Epidermal melanocyte (primary cell): ENCODE data around the gene ZNF276.
"Not testable (repeated sequence)": the region's sequence is repeated elsewhere in the genome, so short reads cannot be mapped to it uniquely, and the experiment has no call there.

Experiments used
- DNase-seq: peaks from one replicate; pipeline ENCODE4 v3.0.0; 2011; ENCODE audit warnings: low spot score; ENCODE audit not compliant: insufficient read length

ZNF276 gene

GRCh38 chr16:89695875-89696669, 25.3 kb upstream of the ZNF276 start:
- no peak for DNase-seq

GRCh38 chr16:89696670-89697128, 24.6 kb upstream of the ZNF276 start:
- DNase-seq: no peak

GRCh38 chr16:89697161-89697615, 24.1 kb upstream of the ZNF276 start:
- DNase-seq: no peak

- DNase-seq: no peak
Measured at GRCh38 chr16:89697616-89698331, 23.6 kb upstream of the ZNF276 start.

- not testable (repeated sequence) for DNase-seq
Measured at GRCh38 chr16:89698717-89699116, 22.6 kb upstream of the ZNF276 start.

GRCh38 chr16:89699629-89700099, 21.7 kb upstream of the ZNF276 start:
- DNase-seq: not testable (repeated sequence)

GRCh38 chr16:89700100-89700648, 21.2 kb upstream of the ZNF276 start:
- peak; percentile 99 for DNase-seq

- DNase-seq: peak; percentile 17
Measured at GRCh38 chr16:89700649-89701424, 20.5 kb upstream of the ZNF276 start.

- DNase-seq: peak; percentile 79
Measured at GRCh38 chr16:89701425-89702406, 19.6 kb upstream of the ZNF276 start, which contains the start of gene SPATA2L. TSS of gene SPATA2L (minus strand) at chr16:89701705. CDS start at chr16:89701232, 473 bp downstream.

GRCh38 chr16:89704281-89704680, 17.1 kb upstream of the ZNF276 start:
- DNase-seq: no peak

- DNase-seq: no peak
Measured at GRCh38 chr16:89705006-89705405, 16.3 kb upstream of the ZNF276 start.

GRCh38 chr16:89706518-89707260, 14.6 kb upstream of the ZNF276 start:
- DNase-seq: no peak

- DNase-seq: no peak
Measured at GRCh38 chr16:89707695-89708094, 13.6 kb upstream of the ZNF276 start.

- DNase-seq: no peak
Measured at GRCh38 chr16:89708481-89708931, 12.8 kb upstream of the ZNF276 start.

GRCh38 chr16:89709166-89709565, 12.2 kb upstream of the ZNF276 start:
- no peak for DNase-seq

- DNase-seq: no peak
Measured at GRCh38 chr16:89709716-89710432, 11.5 kb upstream of the ZNF276 start.

GRCh38 chr16:89710709-89711564, 10.4 kb upstream of the ZNF276 start:
- no peak for DNase-seq
